HG02884 (cell line): ENCODE measurements around the gene SRPX.

Experiments used
- ATAC-seq: cut with Tn5 transposase; IDR thresholded peaks from one replicate; pipeline ENCODE4 v1.9.1; 2021; ENCODE audit warnings: mild to moderate bottlenecking, moderate library complexity; ENCODE audit not compliant: unreplicated experiment

Gene SRPX, protein sequence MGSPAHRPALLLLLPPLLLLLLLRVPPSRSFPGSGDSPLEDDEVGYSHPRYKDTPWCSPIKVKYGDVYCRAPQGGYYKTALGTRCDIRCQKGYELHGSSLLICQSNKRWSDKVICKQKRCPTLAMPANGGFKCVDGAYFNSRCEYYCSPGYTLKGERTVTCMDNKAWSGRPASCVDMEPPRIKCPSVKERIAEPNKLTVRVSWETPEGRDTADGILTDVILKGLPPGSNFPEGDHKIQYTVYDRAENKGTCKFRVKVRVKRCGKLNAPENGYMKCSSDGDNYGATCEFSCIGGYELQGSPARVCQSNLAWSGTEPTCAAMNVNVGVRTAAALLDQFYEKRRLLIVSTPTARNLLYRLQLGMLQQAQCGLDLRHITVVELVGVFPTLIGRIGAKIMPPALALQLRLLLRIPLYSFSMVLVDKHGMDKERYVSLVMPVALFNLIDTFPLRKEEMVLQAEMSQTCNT

DNA sequence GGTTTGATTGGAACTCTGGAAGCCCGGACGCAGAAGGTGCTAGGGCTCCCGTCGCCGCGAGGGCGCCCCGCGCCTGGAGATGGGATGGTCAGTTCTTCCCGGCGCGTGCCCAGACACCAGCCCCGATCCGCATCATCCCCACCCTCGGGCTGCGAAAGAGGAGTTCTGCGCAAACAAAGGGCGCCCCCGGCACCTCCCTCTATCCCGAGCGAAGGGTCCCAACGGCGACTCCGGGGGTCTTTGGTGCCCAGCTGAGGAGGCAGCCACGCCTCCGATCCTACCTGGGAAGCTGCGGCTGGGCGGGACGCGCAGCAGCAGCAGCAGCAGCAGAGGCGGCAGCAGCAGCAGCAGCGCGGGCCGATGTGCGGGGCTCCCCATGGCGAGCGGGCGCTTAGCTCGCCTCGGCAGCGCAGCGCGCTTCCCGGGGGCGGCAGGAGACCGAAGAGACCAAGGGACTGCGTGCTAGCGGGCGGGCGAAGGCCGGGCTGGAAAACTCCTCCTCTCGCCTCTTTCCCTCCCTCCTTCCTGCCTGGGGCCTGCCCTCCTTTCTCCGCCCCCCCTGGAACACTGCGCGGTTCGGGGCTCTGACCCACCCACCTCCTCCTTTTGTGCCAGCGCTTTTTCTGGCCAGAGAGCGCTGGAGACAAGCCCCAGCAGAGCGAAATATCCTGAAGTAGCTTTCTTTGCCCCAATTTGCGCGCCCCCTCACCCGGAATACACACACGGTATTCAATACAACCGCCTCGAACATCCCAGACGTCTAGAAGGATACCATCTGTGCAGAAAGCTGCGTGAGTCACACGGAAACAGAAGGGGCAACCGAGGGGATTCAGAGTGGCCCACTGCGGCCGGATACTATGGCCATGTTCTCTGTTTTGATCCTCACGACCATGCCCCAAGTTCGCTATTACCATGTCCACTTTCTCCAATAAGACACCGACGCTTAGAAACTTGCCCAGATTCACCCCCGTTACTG lies at the start of gene SRPX:
Gene SRPX, minus strand, starts transcription at position 457 of the 976 bp plus-strand sequence. Its CDS starts 79 bp downstream, at position 378.
- ATAC-seq, result peak; percentile 13

DNA sequence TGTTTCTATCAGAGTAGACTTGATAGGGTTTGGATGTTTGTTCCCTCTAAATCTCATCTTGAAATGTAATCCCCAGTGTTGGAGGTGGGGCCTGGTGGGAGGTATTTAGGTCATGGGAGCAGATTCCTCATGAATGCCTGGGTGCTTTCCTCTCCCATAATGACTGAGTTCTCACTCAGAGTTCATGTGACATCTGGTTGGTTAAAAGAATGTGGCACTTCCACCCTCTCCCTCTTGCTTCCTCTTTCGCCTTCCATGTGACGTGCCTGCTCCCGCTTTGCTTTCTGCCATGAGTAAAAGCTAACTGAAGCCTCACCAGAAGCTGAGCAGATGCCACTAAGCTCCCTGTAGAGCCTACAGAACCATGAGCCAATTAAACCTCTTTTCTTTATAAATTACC lies 47.3 kb upstream of the SRPX start:
- ATAC-seq, result no peak

DNA sequence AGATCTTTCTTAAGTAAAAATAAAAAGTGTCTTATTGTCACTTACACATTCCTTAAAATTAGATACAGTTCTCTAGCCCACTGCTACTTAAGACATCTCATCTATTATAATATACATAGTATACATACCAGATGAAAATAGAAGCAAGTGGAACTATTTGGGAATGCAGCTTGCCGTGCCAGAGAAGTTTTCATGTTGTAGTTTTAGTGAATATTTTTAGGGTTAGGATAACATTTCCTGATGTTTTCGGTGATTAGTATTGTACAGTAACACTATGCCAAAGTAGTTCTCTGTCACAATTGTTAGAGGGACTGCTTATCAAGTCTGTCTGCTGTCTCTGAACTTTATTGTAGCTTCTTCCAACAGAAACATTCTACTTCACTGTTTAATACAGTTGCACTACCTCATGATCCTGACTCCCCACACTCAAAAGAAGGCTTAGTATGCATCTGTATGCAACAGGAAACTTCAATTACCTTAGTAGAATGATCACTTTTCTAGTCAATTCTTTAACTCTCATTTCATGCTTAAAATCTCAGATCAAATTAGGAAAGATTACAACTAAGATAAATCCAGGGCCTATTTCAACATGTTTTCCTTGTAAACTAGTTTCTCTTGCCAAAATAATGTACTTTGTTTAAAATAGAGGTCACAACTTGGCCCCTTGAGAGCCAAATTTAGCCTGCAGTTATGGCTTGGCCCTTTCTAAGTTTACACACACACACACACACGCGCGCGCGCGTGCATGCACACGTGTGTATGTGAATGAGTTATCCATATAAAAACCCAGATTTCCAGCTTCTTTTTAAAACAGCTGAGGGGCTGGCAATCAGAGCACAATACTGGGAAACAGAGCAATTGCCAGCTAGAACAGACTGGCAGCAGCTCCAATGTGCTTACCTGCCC lies 42.3 kb upstream of the SRPX start:
- no peak for ATAC-seq

DNA sequence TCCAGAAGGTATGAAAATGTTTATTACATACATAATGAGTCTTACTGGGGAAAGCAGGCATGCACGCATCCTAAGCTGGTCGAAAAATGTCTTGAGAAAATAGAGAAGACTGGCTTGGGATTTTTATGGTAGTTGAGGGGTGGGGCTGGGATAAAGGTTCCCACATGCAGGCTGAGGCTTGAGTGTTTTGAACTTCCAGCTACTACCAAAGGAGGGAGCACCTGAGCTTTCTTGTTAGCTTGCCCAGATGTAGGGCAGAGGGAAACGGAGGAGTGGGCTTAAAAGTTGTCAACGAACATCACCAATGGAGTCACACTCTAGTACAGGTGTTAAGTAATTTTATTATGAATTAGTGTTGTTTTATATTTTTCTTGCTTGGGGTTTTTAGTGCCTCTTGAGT lies 39.6 kb upstream of the SRPX start:
- ATAC-seq, result no peak

DNA sequence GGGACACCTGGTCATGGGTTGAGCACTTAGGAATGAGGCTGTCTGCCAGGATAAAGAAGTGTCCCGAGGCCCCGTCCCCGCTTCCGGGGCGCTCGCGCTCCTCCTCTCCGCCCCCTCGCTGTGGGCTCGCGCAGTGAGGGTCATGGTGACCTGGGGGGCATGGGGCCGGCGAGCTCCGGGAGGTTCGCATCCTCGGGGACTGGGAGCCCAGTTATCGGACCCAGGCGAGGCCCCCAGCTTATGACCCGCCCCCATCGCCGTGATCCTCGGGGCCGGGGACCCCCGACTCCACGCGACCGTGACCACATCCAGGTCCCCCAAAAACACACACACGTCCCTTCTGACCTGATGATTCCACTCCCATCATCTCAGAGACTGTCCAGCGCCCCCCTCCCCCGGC lies 35.3 kb upstream of the SRPX start:
- ATAC-seq, result no peak

DNA sequence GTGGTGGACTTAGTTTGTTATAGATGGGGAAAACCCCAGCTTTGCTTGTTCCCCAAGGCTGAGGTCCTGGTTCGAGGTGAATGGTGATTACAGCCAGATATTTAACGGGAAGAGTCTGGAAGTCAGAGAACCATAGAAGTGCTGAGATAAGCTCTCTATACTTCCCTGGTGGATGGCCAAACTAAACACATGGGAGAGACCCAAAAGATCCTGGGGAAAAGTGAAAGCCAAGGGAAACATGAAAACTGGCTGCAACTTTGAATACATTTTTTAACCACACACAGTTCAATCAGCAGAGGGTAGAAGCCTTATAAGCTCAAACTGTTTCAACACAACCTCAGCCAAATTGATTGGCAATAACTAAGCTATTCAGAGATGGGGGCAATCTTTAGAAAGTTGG lies 29.3 kb upstream of the SRPX start:
- ATAC-seq, result no peak

DNA sequence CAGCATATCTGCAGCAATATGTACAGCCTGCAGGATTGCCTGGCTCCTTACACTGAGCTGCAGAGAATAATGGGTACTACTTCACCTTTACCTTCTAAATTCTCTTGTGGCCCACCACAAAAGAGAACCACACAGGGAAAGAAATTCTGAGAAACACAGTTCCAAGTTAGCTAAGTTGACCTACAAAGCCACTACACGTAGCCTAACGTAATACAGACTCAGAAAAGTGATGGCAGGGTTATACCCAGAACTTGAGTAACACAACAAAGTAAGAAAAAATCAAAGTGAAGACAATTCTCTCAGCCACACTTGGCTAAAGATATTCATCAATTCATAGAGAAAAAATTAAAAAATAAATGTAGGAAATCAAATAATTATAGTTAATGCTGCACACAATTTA lies 26.4 kb upstream of the SRPX start:
- ATAC-seq, result no peak

DNA sequence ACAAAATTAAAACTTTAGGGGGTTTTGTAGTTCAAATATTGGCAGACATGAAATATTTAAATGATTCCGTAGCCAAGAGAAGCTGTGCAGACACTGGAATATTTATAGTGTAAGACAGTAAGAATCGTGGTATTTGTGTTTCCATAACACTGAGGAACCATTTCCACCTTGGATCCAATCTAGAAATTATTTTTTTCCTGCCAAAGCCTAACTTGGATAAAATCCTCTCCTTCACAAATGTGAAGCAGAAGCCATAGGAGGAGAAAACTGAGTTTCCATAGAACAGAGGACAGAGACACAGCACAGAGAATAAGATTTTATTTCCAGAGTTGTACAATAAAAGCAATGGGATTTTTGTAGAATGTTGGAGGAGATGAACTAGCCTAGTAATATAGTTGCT lies 19.9 kb upstream of the SRPX start:
- ATAC-seq, result no peak

DNA sequence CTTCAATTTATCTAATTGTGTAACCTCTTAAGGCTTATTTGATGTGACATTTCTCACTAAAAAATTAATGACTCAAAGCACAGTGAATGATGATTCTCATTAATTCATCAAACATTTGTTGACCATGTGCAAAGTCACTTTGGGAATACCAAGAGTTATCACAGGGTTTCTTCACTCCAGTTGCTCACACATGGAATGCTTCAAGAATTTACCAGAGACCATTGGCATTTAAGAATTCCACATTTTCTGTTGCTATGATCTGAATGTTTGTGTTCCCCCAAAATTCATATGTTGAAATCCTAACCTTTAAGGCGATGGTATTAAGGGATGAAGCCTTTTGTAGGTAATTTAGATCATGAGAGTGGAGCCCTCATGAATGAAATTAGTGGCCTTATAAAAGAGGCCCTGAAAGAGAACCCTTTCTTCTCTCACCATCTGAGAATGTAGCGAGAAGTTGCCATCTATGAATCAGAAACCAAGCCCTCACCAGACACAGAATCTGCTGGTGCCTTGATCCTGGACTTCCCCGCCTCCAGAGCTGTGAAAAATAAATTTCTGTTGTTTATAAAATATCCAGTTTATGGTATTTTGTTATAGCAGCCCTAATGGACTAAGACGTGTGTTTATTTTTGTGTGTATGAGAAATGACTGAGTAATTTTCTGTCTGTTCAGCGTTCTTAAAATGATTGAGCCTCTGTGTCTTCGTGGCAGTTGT lies 16.4 kb upstream of the SRPX start:
- no peak for ATAC-seq

DNA sequence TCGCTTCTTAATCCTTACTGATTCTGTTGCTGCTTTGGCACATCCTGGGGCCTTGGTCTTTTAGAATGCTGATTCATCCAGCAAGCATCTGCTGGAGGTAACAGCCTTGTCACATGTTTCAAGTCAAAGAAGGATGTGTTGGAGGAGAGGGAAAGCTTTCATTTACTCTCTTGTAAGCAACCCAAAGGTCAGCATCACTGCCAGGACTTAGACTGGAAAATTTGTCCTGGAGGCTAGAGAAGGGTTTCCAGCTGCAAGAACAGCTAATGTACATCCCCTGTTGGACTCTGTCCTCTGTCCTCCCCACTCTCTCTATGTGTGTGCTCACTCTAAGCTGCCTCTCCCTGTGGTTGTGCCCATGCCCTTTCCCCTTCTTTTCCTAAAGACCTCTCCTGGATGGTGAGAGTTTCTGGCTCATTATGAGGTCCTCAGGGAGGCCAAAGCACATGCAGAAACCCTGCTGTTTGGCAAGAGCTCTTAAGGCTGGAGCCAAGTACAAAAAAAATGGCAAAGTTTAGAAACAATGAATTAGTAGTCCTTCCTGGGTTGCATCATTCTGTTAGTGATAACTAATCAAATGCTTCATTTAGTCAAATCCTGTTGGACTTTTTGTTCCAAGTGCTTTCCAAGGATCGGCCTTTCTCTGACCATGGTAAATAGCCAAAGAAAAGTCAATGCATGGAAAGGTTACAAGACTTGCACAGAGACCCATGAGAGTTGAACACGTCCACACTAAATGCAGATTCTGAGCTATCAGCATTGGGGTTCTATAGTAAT lies 13.4 kb upstream of the SRPX start:
- ATAC-seq, result no peak

DNA sequence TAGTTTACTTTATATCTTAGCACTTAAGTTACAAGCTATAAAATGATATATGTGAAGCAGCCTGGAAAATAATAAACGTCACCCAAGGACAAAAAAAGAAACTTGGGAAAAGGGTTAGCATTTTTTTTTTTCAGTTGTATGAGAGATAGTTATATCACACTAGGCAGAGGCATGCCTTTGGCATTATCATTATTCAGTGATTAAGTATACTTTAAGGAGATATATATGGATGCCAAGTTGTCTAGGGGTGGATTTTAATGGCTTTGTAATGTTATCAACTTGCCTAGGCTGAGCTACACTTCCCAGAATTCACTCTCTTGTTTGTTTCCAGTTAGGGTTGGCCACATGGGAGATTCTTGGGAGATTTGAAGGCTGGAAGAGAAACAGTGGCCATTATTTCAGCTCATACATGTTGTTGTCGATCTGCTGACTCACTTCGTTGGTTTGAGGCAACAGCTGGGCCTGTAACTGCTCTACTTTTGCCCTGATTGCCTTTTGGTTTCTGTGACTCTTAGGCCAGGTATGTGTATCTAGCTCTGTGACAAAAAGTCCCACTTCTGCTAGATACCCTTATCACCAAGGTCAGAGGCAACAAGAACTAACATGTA lies 11.5 kb upstream of the SRPX start:
- no peak for ATAC-seq

DNA sequence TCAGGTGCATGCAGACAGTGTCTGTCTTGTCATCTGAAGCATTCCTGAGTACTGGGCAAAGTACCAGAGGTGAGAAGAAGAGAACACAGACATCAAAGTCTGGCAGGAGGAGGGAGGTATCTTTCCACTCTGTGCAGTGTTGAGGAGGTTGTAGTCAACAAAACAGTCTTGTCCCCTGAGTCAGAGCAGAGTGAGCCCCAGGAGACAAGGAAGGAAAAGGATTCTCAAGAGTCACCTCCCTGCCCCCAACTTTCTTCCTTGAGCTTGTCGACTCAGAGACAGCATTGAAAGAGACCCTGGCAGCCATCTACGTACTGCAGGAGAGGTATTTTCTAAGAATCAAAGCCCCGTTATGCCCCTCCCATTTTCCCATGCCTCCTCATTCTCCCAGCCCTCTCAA lies 4.4 kb upstream of the SRPX start:
- no peak for ATAC-seq

DNA sequence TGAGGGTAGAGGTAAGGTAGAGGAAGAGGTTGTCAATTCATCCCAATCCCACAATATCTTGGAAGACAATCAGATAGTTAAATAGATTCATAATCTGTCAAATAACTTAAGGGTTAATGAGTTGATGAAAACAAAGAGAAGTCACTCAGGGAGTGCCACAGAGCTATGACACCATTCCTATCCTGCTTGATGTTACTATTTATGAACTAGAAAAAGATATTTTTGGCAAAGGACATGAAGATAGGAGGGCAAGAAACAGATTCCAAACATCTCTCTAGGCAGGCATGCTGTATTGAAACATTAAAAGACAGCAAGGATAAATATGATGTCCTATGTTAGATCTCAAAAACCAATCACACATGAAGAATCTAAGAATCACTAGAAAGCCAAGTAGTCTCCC lies 3.5 kb upstream of the SRPX start:
- no peak for ATAC-seq

DNA sequence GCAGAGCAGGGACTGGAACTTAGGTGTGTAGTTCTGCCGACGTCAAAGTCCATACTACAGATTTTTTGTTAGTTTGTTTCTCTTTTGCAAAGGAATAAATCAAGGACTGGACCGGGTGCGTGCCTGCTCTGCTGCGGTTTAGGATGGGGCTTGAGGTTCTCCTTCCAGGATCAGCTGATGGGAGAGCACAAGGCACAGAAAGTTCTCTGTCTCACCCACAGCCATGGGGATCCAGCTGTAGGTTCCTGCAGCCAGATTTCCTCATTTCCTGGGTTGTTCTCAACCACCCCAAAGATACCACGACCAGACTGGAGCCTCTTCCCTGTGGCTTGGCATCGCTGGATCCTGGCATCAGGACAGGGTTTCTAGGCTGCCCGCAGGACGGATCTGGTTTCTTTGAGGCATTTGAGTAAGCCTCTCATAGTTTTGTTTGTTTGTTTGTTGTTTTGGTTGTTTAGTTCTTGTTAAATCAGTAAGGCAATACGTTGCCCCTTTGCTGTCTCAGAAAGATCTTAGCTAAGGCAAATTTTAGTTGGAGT lies 789 bp upstream of the SRPX start:
- ATAC-seq, result no peak

DNA sequence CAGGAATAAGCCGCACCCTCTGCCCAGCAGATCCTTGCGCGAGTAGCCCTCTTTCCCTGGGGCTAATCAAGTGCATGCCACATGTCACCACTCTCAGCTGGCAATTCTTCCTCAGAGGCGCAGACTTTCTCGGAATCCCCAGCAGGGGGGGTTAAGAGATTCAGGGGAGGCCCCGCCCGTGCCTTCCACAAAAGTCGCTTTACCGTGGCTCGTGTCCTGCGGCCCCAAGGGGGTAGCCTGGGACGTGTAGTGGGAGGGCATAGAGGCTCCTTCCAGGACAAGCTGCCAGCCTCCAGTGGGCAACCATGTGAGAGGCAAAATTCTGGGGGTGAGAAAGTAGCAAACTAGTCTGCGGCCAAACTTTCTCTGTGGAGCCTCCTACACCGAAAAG lies 652 bp downstream of the SRPX start:
- peak; percentile 57 for ATAC-seq

DNA sequence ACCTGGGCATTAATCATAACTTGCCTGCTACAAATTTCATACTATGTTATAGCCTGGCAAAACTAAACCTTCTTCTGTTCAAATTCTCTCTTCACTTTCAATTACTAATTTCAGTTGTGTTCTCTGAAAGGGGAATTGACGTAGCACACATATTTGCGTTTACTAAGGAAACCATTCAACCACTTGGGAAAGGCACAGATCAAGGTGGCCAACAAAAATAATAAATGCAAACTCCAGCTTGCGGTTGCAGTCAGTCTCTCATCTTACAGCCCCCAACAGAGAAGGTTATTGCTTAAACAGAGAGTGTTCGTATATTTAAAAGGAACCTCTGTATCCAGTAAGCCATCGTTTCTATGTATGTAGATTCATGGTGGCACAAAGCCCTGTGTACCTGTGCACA lies 4.0 kb downstream of the SRPX start:
- ATAC-seq, result no peak

DNA sequence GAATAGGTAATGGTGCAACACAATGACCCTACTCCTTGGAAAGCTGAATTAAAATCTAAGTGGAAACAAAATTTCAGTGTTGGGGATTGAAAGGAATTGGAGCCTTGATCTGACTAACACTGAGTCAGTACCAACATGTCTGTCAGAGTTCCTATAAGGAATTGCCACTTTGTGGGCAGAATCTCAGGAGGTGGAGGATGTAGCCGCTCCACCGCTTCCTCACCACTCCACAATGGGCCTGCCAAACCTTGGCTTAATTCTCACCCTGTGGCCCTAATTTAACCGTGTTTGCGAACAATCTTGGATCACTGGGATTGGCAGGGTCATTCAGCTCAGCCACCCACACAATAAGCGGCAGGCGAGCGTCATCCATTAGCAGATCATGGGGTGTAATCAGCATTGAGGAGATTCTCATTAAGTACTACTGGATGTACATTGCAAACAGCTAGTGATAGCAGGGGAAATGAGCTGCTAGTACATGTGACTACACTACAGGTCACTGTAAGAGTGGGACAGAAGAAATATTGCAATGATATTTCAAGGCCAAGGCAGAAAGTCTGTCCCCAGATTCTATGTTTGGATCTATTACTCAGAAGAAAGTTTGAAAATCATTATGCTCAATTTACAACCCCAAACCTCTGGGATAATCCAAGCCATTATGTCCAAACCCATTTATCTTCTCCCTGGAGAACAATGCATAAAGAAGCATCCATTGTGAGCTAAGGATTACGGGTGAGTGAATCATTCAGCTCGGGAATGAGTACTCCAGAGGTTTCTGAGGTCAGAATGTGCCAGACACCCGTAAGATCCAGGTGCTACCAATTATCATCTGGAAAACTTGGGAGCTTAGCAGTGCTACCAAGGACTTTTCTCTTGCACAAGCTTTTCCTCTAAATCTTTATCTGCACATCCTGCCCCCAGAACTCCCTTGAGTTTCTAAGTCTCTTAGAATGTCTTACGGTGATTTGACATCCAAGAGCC lies 5.8 kb downstream of the SRPX start:
- no peak for ATAC-seq

DNA sequence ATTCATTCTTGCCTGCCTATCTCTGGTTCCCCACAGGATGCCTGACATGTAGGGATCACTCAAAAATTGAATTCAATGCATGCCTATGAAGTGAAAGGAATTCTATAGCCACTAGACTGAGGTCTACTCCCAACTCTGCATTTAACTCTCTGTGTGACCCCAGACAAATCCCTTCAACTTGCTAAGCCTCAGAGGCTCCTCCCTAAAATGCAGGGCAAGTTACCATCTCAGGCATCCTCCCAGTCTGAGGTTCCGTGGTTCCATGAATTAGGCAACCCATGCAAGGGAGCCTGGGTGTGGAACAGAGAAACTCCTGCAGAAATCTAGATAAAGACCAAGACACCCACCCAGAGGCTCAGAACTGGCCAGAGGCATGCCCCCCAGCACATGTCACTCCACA lies 6.6 kb downstream of the SRPX start:
- ATAC-seq, result no peak
